ENCODE results near the gene TGFBR3L.
"Not testable (repeated sequence)": the region's sequence is repeated elsewhere in the genome, so short reads cannot be mapped to it uniquely, and the experiment has no call there.

The TGFBR3L gene

GRCh38 chr19:7940841-7941240, 26.2 kb downstream of the TGFBR3L start:
- Histone ChIP-seq H3K4me3 (no peak overlapping the region), H3K27ac (no peak overlapping the region)

DNA sequence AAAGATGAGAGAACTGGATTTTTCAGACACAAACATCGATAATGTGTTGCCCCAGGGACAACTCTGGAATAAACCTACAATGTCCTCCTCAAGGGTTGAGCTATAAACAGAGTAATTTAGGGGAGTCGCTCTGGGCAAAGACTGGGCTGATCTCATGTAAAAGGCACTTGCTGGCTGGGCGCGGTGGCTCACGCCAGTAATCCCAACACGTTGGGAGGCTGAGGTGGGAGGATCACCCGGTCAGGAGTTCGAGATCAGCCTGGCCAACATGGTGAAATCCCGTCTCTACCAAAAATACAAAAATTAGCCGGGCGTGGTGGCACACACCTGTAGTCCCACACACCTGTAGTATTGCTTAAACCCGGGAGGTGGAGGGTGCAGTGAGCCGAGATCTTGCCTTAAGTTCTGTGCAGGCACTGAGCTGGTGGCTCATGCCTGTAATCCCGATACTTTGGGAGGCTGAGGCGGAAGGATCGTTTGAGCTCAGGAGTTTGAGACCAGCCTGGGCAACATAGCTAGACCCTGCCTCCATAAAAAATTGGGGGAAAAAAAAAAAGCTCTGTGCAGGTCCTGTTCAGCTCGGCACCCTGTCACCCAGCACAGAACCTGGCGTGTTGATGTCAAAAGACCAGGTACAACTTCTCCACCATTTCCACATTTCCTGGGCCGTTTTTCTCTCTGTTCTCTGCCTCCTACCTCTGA, 27.4 kb downstream of the TGFBR3L start:
- Histone ChIP-seq H3K27ac (peak overlapping the region in 1 of 21 experiments; percentile 99), H3K4me3 (peak overlapping the region in 2 of 7 experiments; percentile 84 to 94)

- Histone ChIP-seq H3K4me3 (peak overlapping the region; percentile 74 to 94 (median 85)), H3K27ac (peak overlapping the region; percentile 69 to 99 (median 95))
Observed at GRCh38 chr19:7942981-7943443, 28.4 kb downstream of the TGFBR3L start.

DNA sequence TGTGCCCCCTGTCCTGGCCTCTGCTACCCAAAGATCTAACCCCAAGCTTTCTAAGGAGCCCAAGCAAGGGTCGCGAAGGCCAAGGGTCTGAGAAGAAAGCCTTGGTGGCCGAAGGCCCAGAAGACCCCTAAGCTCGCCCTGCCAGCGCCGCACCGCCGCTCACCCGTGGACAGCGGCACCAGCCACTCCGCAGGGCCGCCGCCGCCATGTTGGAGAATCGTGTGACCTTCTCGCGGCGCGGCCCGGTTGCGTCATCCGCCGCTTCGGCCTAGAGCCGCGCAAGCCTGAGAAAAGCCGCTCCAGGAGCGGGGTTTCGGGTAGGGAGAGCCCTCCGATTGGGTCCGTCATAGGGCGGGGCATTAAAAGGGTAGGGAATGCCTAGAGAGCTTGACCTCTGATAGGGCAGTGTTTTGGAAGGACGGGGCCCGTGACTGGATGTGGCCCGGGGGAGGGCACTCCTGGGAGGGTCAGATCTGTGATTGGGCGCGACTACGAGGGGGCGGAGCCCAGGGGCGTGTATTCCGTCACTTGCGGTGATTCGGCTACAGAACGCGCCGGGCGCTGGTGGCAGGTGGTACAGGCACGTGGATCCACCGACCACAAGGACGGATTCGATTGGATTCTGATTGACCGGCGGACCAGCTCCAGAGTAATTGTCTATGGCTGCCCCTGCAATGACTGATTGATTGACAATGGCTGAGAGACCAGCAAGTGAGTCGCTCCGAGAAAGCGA, 29.0 kb downstream of the TGFBR3L start, which contains the start of gene TIMM44:
Gene TIMM44, minus strand, starts transcription at position 223 of the 733 bp plus-strand sequence. Its CDS starts 15 bp downstream, at position 208.
- Histone ChIP-seq H3K27ac (peak within 1 kb of the TSS; percentile 69 to 99 (median 95)), H3K4me3 (peak within 1 kb of the TSS; percentile 74 to 94 (median 85))

DNA sequence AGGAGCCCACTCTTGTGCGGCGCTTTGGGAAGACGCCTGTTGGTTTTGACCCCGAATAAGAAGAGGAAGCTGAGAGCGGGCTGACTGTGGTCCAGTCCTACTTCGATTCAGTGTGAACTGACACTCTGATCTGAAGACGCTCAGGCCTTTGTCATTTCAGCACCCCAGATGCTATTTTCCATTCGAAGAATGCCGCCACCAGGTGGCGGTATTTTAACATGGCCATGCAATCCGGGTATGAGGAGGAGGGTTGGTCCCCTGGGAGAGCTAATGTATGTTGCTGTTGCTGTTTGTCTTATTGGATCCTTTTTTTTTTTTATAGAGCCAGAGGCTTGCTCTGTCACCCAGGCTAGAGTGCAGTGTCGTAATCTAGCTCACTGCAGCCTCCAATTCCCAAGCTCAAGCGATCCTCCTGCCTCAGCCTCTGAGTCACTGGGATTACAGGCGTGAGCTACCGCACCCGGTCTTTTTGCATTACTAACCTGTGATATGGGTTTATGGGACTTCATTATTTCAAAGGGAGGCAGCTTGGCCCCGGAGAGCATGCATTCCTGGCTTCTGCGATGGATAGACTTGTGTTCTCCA, 29.6 kb downstream of the TGFBR3L start:
- H3K4me3 ChIP-seq, result peak overlapping the region; percentile 74 to 94 (median 85)
- H3K27ac ChIP-seq, result peak overlapping the region in 15 of 21 experiments; percentile 7 to 99 (median 69)

GRCh38 chr19:7947939-7948338, 33.3 kb downstream of the TGFBR3L start:
- Histone ChIP-seq H3K4me3 (no peak overlapping the region), H3K27ac (no peak overlapping the region)

GRCh38 chr19:7953060-7953459, 38.4 kb downstream of the TGFBR3L start:
- Histone ChIP-seq H3K27ac (no peak overlapping the region), H3K4me3 (no peak overlapping the region)

GRCh38 chr19:7953576-7953975, 38.9 kb downstream of the TGFBR3L start:
- no peak overlapping the region for H3K27ac ChIP-seq
- H3K4me3 ChIP-seq, result no peak overlapping the region

DNA sequence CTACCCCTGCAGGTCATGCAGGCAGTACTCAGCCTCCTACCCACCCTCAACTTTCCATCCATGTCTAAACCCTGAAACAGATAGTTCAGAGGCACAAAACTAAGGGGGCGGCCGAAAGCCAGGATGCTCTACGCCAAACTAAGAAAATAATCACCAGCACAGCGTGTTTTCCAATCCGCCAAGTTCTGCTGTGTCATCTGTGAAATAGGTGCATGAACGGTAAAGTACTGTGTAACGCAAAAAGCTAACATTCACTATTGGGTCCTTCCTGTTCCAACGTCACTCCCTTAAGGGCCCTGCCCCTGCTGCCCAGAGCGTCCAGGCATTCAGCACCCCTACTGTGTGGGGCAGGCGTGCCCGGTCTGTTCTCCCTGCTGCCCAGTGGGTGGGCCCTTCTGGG, 41.1 kb downstream of the TGFBR3L start:
- Histone ChIP-seq H3K27ac (no peak overlapping the region), H3K4me3 (no peak overlapping the region)

DNA sequence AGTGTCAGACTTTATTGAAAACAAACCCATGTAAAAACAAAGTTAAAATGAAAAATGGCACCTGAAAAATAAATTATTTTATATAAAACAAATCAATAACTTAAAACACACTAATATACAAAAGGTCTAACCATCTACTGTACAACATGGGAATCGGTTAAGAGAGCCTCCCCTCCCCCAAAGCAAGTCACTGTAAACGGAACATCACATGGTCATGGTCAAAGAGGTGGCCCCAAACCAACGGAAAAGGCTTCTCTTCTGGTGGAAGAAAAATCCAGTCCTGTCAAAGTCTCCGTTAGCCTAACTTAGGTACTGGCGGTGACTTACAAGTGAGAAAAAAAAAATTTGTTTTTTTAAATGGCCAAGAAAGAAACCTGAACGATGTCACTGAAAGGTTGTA, 44.6 kb downstream of the TGFBR3L start:
- H3K27ac ChIP-seq, result no peak overlapping the region
- no peak overlapping the region for H3K4me3 ChIP-seq

GRCh38 chr19:7961082-7961481, 46.5 kb downstream of the TGFBR3L start:
- H3K4me3 ChIP-seq, H3K27ac ChIP-seq: not testable (repeated sequence)

DNA sequence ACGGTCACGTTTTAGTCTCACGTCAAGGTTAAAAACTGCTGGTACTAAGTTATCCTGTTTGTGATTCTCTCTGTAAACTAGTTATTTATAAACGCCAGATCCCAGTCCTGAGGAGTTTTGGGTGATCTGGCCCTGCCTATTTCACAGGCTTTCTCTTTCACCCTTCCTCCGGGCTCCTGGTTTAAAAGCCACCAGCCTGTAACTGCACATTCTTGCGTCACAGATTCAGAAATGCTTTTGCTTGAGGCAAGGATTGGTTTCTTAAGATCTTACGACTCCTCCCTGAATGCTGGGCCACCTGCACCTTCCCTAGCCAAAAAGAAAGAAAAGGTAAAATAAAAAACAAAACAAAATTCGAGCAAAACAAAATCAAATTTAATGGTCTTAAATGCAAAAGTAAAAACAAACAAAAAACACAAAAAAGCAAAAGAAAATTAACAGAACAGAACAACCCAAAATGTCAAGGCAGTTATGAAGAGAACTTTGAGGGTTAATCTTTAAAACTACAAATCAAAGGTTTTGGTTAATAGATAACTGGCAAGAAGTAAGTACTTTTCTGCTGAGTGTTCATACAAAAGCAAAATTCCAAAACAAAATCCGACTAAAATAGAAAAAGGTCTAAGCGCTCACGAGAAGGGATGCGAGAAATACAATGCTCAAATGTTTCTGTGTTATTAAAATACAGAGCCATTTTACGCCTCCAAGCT, 47.4 kb downstream of the TGFBR3L start:
- Histone ChIP-seq H3K4me3 (no peak overlapping the region), H3K27ac (no peak overlapping the region)

DNA sequence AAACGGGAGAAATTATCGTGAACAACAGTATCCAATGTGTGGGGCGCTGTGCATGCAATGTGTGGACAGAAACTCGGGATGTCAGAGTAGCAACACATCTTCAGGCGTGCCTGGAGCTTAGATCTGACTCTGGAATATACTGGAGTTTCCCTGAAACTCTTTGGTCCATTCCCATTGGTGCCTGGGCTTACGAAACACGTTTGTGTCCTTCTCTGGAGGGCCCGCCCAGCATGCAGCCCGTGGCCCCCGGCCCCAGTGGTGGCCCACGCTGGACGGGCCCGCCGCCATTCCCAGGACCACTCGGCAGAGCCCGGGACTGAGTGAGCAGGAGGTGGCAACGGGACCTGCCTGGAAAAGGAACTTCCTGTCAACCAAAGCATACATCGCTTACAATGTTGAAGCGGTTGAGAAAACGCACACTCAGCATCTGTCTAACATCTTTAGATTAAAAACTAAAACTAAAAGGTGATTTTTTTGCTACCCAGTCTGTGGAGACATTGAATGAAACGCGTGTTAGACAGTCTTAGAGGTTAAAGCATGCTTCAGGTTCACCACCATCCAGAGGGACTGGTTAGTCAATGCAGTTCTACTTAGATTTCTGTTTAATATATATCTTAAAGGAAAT, 48.1 kb downstream of the TGFBR3L start:
- no peak overlapping the region for H3K27ac ChIP-seq
- H3K4me3 ChIP-seq, result no peak overlapping the region

GRCh38 chr19:7963566-7963965, 48.9 kb downstream of the TGFBR3L start:
- H3K4me3 ChIP-seq, result no peak overlapping the region

DNA sequence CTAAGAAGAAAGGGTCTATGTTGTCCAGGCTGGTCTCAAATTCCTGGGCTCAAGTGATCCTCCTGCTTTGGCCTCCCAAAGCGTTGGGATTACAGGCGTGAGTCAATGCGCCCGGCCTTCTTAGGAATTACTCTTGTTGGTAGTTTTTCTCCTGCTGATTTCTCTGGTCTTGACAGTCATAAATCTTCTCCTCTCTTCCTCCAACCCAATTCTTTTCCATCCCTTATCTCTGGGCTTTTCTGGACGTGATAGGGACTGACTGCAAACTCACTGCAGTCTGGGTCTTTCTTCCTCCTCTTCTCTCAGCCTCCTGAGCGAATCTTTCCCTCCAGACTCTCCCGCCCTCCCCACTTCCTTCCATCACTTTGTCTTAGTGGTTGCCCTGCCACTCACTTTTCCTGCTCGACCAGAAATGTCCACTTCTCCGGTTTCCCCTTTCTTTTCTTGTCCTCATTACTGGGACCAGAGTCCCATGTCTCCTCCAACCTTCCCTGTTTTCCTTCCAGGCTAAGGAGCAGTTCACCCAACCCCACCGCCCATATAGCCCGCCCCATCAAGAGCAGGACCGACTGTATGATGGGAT, 50.7 kb downstream of the TGFBR3L start:
- H3K4me3 ChIP-seq, result no peak overlapping the region
- no peak overlapping the region for H3K27ac ChIP-seq

More at GRCh38 chr19:7963566-7963965, 48.9 kb downstream of the TGFBR3L start:
- H3K27ac ChIP-seq, result no peak overlapping the region

GRCh38 chr19:7965921-7966665, 51.5 kb downstream of the TGFBR3L start:
- no peak overlapping the region for H3K4me3 ChIP-seq
- H3K27ac ChIP-seq, result no peak overlapping the region

DNA sequence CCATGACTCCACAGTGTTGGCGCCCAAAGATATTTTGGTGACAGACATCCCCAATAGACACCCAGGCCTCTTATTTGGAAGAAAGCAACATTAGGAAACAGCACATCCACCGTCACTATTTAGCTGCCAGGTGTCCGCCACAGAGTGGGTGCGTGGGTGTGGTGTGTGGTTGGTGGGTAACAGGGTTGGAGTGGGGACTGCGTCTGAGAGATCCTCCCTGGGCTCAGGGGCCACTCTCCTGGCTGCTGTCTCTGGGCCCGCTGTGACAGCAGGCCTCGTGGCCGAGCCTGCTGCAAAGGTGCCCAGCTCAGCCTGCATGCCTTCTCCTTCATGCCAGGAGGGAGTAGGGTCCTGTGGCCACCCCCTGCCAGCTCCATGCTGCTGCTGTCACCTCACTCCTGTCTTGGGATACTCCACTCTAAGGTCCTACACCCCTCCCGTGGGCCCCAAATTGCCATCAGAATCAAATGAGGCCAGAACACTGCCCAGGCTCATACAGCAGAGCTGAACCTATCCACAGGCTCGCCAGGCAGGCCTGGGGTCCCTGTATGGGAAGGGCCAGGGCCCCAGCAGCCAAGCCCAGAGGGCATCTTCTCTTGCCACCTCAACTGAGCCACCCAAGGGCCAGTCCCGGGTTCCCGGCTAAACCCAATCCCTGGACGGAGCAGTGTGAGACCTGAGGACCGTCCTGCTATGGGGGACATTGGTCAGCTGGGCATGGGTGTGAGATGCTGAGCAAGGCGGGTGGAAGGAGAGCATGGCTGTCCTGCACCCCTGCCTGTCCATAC, 53.6 kb downstream of the TGFBR3L start:
- H3K4me3 ChIP-seq, result no peak overlapping the region
- H3K27ac ChIP-seq, result peak overlapping the region in 4 of 21 experiments; percentile 14 to 35 (median 22)

Measured in skin epidermis (tissue), 12 donors.